GM21423 (cell line): ENCODE data around the gene GDNF.
"Not testable (repeated sequence)": the region's sequence is repeated elsewhere in the genome, so short reads cannot be mapped to it uniquely, and the experiment has no call there.

Source experiments
- ATAC-seq: cut with Tn5 transposase; IDR thresholded peaks from one replicate; pipeline ENCODE4 v1.9.1; 2021; ENCODE audit warnings: mild to moderate bottlenecking, moderate library complexity; ENCODE audit not compliant: unreplicated experiment

GDNF gene

GRCh38 chr5:37787742-37788141 is 52.1 kb downstream of the GDNF start:
- ATAC-seq: no peak

GRCh38 chr5:37786862-37787519 is 52.9 kb downstream of the GDNF start:
- no peak for ATAC-seq

- ATAC-seq: no peak
These were observed 53.4 kb downstream of the GDNF start for GRCh38 chr5:37786416-37786815.

GRCh38 chr5:37781409-37781808 is 58.4 kb downstream of the GDNF start:
- not testable (repeated sequence) for ATAC-seq

DNA sequence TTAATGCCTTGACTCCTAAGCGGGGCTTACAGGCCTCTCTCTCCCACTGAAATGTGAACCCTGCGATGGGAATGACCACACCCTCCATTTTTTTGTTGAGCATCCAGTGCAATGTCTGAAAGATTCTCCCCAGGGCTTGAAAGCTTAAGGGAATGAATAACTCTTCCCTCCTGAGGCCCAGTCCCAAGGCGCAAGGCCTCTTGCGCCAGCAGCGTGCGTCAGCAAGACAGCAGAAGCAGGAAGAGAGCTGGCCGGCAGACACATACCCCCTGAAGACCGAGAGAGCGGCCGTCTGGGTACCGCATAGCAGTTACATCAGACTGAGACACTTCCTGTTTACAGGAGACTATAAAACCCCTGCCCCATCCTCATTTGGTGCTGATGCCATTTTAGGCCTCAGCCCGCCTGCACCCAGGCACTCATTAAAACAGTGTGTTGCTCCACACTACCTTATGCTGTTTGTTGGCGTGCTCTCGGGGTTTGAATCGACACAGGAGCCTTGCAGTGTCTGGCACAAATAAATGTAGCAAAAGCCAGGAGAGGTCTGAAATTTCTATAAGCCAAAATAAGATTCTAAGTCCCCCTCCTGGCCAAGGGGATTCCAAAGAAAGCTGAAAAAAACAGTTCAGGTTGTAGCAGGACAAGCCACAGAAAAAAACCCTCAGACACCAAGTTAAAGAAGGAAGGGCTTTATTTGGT is 62.3 kb downstream of the GDNF start:
- ATAC-seq: no peak

DNA sequence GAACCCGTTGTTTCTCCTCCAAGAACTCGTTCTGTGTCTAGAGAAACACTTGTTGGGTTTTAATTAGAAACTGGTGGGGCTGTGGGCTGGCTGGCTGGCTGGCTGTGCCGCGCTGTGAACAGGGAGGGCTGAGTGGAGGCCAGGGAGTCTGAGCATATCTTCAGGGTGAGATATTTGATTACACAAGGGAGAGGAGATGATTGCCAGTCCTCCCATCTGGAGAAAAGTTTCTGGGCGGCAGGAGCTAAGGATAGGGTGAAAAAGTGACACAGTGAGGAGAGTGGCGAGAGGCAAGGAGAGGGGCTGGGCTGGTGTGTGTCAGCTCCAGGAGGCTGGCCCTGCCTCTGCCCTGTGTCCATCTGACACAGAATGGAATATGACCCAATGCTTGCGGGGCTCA is 63.0 kb downstream of the GDNF start:
- no peak for ATAC-seq

- ATAC-seq: no peak
These were observed 64.8 kb downstream of the GDNF start for GRCh38 chr5:37774912-37775483.

GRCh38 chr5:37773809-37774208 is 66.0 kb downstream of the GDNF start:
- no peak for ATAC-seq

DNA sequence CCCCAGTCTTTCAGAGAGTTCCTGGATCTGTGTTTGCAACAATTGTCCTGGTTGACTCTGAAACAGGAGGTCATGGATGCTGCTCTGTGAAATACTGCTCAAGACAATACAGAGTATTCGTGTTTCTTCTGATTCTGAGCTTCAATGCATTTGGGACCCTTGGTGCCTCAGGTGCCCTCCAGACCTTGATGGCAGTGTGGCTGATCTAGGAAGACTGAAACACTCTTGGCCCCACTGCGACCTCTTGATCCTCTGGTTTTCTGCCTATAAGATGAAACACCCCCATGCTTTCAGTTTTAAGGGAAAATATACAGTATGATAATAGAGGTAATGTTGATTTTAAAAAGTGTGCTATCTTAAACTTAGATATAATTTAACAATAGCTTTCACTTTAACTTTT is 67.6 kb downstream of the GDNF start:
- ATAC-seq: no peak

- ATAC-seq: no peak
These were observed 68.1 kb downstream of the GDNF start for GRCh38 chr5:37771731-37772130.

- ATAC-seq: no peak
These were observed 68.6 kb downstream of the GDNF start for GRCh38 chr5:37771203-37771611.

DNA sequence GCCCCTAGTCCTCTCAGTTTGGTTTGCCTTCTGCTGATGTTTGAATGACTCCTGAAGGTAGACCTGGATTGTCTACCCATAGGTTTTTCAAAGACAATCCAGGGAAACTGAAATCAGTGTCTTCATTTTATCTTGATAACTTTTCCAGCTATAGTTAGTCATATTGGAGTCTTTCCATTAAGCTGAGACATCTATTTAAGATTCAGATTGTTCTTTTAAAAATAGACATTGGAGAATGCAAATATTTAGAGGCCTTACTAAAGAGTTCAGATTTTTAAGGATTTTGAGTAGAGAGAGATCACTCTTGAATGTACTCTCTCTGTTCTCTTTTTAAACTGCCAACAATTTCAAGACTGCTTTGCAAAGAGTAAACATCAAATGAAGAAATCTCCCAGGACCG is 69.1 kb downstream of the GDNF start:
- ATAC-seq: no peak

DNA sequence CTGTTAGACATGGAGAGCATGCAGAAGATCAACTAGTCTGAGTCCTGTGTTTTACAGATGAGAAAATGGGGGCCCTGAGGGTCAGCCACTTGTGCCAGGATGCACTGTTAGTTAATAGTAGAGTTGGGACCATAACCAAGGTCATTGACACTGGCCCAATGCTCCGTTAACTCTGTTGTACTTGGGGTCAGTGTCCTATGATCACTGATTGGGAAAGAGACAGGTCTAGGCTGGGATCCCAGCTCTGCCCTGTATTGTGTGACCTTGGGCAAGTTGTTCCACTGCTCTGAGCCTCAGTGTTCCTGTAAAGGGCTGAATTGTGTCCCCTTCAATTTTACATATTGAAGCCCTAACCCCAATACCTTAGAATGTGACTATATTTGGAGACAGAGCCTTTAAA is 70.0 kb downstream of the GDNF start:
- no peak for ATAC-seq

- ATAC-seq: no peak
These were observed 70.7 kb downstream of the GDNF start for GRCh38 chr5:37769108-37769507.

DNA sequence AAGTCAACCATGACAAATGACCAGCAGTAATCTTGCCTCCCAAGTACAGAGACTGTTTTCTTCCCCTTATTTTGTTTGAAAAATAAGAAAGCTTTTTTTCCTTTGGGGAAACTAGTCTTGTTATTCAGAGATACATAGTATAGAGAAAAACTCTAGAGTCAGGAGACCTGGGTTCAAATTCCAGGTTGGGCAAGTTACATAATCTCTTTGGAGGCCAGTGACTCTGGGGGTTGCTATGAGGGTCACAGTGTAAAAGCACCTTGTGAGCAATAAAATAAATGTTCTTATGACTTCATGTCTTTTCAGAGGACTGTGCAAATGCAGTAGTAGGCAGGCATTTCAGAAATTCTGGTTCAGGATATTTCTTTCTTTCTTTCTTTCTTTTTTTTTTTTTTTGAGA is 71.5 kb downstream of the GDNF start:
- no peak for ATAC-seq

DNA sequence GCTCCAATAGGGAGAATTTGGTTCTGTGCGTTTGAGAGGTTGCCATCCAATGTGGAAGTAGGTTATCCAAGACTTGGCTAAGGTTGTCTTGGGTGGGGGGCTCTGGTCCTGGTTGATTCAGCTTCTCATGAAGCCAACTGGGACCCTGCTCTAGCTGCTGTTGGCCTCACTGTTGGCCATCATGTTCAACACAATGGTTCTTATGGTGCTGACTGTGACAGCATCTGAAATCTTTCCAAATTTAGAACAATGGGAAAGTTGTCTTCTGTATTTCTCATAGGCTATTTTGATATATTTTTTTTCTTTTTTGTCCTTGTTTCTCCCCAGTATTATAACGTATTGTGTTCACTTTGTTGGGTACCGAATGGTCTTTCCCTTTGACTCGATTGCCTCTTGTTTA is 71.9 kb downstream of the GDNF start:
- ATAC-seq: no peak

DNA sequence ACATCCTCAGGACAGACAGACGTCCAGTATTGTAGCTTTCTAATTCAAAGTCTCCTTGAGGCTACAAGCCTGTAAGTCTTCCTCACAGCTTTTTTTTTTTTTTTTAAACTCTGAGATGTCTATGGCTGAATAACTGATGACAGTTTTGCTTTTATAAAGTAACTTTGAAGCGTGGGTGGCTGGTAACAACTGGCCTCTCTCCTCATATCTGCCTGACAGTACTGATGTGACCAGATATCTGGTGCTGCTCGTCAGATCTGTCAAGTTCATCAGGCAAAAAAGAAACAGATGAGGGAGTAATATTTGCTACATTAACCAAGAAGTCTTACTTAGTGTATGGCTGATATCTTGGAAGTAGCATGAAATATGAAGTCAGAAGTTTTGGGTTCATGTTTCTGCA is 72.6 kb downstream of the GDNF start:
- no peak for ATAC-seq
